Ovary (tissue), 9 donors: ENCODE data around the gene PDZD4. TPM values are rescaled to one million over a fixed set of nuclear protein-coding genes. Genes with fewer than 3 reads are reported as not detected.

Source experiments
- DNase-seq, 5 donors: peaks; one replicate each; pipeline ENCODE4 v3.0.0-alpha.2; 2019 to 2020
- H3K27ac ChIP-seq, 2 donors: fragments of 200-600 bp; one replicate each; pipeline versions ENCODE4 v1.5.1 to v1.8.0; 2019 to 2022
- H3K27me3 ChIP-seq: fragments of 200-600 bp; one replicate; pipeline ENCODE4 v1.8.0; 2022
- H3K36me3 ChIP-seq: fragments of 200-600 bp; sonication (generic); one replicate; pipeline ENCODE4 v1.5.1; 2019
- H3K4me1 ChIP-seq: one replicate; pipeline ENCODE4 v1.8.1; 2013; ENCODE audit warnings: mild to moderate bottlenecking, moderate library complexity; ENCODE audit not compliant: insufficient read depth
- H3K4me3 ChIP-seq: fragments of 200-600 bp; sonication (generic); one replicate; pipeline ENCODE4 v1.5.1; 2017
- H3K9me3 ChIP-seq, 2 donors: fragments of 200-600 bp in 1 of 2; sonication (generic) in 1 of 2; one replicate each; pipeline versions ENCODE4 v1.5.1 to v1.8.1; 2013 to 2019; ENCODE audit warnings: mild to moderate bottlenecking in 1 of 2, moderate library complexity in 1 of 2
- CTCF ChIP-seq, 3 donors: fragments of 450-650 bp in 2 of 3; fragments of 200-600 bp in 1 of 3; IDR thresholded peaks; one replicate each; pipeline versions ENCODE4 v1.5.1 to v1.8.0; 2016 to 2022; ENCODE audit warnings: antibody characterized with exemption in 3 of 3, mild to moderate bottlenecking in 1 of 3
- EP300 ChIP-seq: sonication (generic); formaldehyde crosslinking; IDR thresholded peaks from one replicate; pipeline ENCODE4 v1.6.1; 2017; ENCODE audit warnings: antibody characterized with exemption
- POLR2A ChIP-seq: fragments of 450-650 bp; IDR thresholded peaks from one replicate; pipeline ENCODE4 v1.6.1; 2017; ENCODE audit warnings: antibody characterized with exemption, mild to moderate bottlenecking, moderate library complexity
- WGBS, 3 donors: extraction: QIAGEN DNeasy Blood & Tissue Kit in 1 of 3; methylation state at CpG; one replicate each; pipeline versions ENCODE4 v1.1.5 to v1.1.7; 2013 to 2017; 5-methylcytosine and 5-hydroxymethylcytosine counted together
- intact Hi-C, 4 donors: fragments of 100-400 bp; cut with DNase I; formaldehyde crosslinking; loops; one replicate each; pipeline versions ENCODE4 v1.11.0 to v1.15.1; 2022 to 2023
- polyA plus RNA-seq, 2 donors: library from polyadenylated mRNA; stranded (reverse); fragments of 200-250 nt in 1 of 2; fragments of 350-450 nt in 1 of 2; fragmentation: Illumina TruSeq in 1 of 2; extraction: RNeasy Lipid Tissue Mini Kit (QIAGEN cat#74804) in 1 of 2; gene quantifications; one replicate each; pipeline ENCODE4 v1.2.3, GENCODE V29; 2013 to 2014
- total RNA-seq, 7 donors: library from RNA; depleted of rRNA in 2 of 7; stranded (reverse); fragments of >200 nt in 2 of 7; fragmentation: NEBNext Ultra II Directional in 3 of 7; extraction: Animal tissue kit (Norgen Biotek cat#: 25700) in 3 of 7; gene quantifications; one replicate each; pipeline versions ENCODE4 v1.1.0 to v1.2.4, GENCODE V29; 2016 to 2023
- donor health status: DM: no; HTN: no; CAD: no; lungs with moderate emphysema.
- donor health status: DM: no; HTN: no; CAD: no.
- donor health status: Bipolar disorder and iron deficiency.
- donor health status: DM: yes; HTN: yes; CAD: no.
- donor health status: DM: no; HTN: no; CAD: no.
- donor health status: DM: yes; HTN: yes; CAD: no.

The PDZD4 gene
- total and polyA plus RNA-seq, 9 donors = 0.73 to 8.6 (median 2.2) TPM

DNA sequence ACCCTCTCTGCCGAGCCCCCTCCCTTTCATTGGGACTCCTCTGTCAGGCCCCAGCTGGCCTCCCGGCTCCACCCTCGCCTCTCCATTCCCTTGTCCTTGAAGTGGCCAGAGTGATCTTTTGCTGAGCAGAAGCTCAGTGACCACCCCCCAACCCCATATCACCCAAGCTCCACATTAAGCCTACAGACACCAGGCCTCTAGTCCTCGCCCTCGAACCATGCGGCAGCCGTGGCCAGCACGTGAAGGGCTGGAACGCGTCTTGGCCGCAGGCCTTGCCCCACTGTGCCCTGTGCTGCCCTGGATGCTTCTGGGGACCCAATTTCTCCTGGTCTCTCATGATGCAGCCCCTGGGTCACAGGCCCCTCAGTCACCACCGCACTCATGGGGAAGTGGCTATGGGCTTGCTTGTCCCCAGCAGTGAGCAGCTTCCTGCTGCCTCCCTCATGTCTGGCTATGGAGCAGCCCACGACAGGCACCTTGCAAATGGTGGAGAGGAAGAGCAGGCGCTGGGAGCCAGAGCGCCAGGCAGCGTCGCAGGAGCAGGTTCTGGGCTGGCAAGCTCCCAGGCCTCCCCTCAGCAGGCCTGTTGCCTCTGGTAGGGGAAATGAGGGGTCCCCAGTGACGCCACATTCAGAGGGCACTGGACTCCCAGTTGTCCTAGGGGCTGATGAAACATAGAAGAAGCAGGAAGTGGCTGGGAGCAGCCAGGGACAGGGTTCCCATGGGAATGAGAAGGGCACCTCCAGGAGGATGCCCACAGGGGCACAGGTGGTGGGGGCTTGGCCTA, 50.3 kb downstream of the PDZD4 start:
- no peak overlapping the region for H3K27ac ChIP-seq
- intact Hi-C loops = no loop called here
- no peaks in the 10 kb centered on the region for H3K36me3 ChIP-seq
- DNase-seq = no peak
- H3K4me1 ChIP-seq = no peaks in the 10 kb centered on the region
- no peaks in the 10 kb centered on the region for H3K27me3 ChIP-seq
- H3K9me3 ChIP-seq = no peaks in the 10 kb centered on the region
- 73 to 79% (median 77%) methylated on average over 18 of the region's 18 CpGs for WGBS, 3 donors
- no peak for TF ChIP-seq POLR2A
- no peak for TF ChIP-seq EP300
- TF ChIP-seq CTCF (IDR thresholded peaks at IDR 0.05) = no peak
- H3K4me3 ChIP-seq = no peak overlapping the region

DNA sequence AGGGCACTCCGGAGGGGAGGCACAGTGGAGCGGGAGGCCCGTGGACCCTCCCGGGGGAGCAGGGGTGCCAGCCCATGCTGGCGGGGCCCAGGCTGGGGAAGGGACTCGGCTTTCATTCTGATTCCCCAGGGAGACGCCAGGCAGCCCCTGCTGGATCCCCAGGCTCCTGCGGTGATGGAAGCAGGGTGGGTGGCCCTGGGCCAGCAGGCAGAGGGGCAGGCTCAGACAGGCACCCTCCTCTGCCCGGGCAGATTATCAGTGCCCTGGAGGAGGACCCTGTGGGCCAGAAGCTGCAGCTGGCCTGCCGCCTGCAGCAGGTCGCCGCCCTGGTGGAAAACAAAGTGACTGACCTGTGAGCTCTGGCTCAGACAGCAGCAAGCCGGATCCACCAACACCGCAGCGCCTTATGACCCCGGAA, 51.7 kb downstream of the PDZD4 start:
- no peak overlapping the region for H3K27ac ChIP-seq
- H3K27me3 ChIP-seq = no peaks in the 10 kb centered on the region
- 67 to 73% (median 71%) methylated on average over 15 to 16 of the region's 16 CpGs for WGBS, 3 donors
- no peaks in the 10 kb centered on the region for H3K36me3 ChIP-seq
- H3K4me1 ChIP-seq = no peaks in the 10 kb centered on the region
- intact Hi-C loops = no loop called here
- TF ChIP-seq CTCF (IDR thresholded peaks at IDR 0.05) (no peak), POLR2A (no peak), EP300 (no peak)
- no peaks in the 10 kb centered on the region for H3K9me3 ChIP-seq
- H3K4me3 ChIP-seq = no peak overlapping the region
- DNase-seq = no peak

DNA sequence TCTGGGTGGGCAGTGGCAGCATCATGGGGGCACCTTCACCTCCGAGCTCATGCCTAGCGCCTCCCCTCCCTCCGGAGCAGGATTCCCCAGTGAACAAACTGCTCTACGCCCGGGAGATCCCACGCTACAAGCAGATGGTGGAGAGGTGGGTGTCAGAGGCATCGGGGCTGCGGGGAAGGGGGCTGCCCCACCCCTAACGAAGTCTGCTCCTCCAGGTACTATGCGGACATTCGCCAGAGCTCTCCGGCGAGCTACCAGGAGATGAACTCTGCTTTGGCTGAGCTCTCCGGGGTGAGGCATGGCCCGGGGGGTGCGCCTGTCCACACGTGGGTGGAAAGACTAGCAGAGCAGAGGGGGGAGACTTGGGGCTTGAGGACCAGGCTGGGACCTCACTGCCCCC, 52.2 kb downstream of the PDZD4 start:
- H3K27ac ChIP-seq = no peak overlapping the region
- TF ChIP-seq POLR2A (no peak), CTCF (IDR thresholded peaks at IDR 0.05) (no peak), EP300 (no peak)
- no peaks in the 10 kb centered on the region for H3K4me1 ChIP-seq
- WGBS, 3 donors = 50 to 73% (median 56%) methylated on average over 16 to 17 of the region's 17 CpGs
- no peaks in the 10 kb centered on the region for H3K36me3 ChIP-seq
- H3K4me3 ChIP-seq = no peak overlapping the region
- no peaks in the 10 kb centered on the region for H3K27me3 ChIP-seq
- DNase-seq = peak in 1 of 5 donors; percentile 19
- intact Hi-C loops = no loop called here
- H3K9me3 ChIP-seq = no peaks in the 10 kb centered on the region

GRCh38 chrX:153777261-153778090, 52.9 kb downstream of the PDZD4 start:
- Histone ChIP-seq H3K36me3 (no peaks in the 10 kb centered on the region), H3K9me3 (no peaks in the 10 kb centered on the region), H3K27ac (no peak overlapping the region), H3K4me1 (no peaks in the 10 kb centered on the region), H3K27me3 (no peaks in the 10 kb centered on the region), H3K4me3 (no peak overlapping the region)
- intact Hi-C loops = no loop called here
- TF ChIP-seq POLR2A (no peak), EP300 (no peak), CTCF (IDR thresholded peaks at IDR 0.05) (no peak)
- DNase-seq = peak in 2 of 5 donors; percentile 11 to 12
- 82 to 91% (median 84%) methylated on average over 34 of the region's 34 CpGs for WGBS, 3 donors
